CD14-positive monocyte (primary cell): Measurements from ENCODE around the gene SLC25A25. TPM values are rescaled to one million over a fixed set of nuclear protein-coding genes. Genes with fewer than 3 reads are reported as not detected.
A peak's percentile ranks its signal among the peaks of the same experiment; 100 is the strongest.
"Not testable (repeated sequence)": the region's sequence is repeated elsewhere in the genome, so short reads cannot be mapped to it uniquely, and the experiment has no call there.

Experiments used
- DNase-seq, 3 donors: peaks; one replicate each; pipeline ENCODE4 v3.0.0-alpha.2; 2011 to 2022
- H2AFZ ChIP-seq: 2 replicates; pipeline ENCODE4 v1.6.0; 2012; ENCODE audit warnings: mild to moderate bottlenecking, low read depth, low read length, inconsistent platforms; ENCODE audit not compliant: insufficient read depth, poor library complexity, severe bottlenecking
- H3K27ac ChIP-seq, 2 donors: 1 replicate in 1 of 2; 2 replicates in 1 of 2; pipeline ENCODE4 v1.5.1; 2012 to 2013; ENCODE audit warnings: low read length in 2 of 2, control low read depth in 1 of 2, inconsistent platforms in 1 of 2, low read depth in 1 of 2, mild to moderate bottlenecking in 1 of 2
- H3K27me3 ChIP-seq, 2 donors: one replicate each; pipeline versions ENCODE4 v1.6.0 to v1.6.1; 2011 to 2013; ENCODE audit warnings: low read length in 2 of 2; ENCODE audit not compliant: control insufficient read depth in 2 of 2, insufficient read depth in 2 of 2
- H3K36me3 ChIP-seq, 2 donors: replicated peaks in 1 of 2; 1 replicate in 1 of 2; 2 replicates in 1 of 2; pipeline versions ENCODE4 v1.5.1 to v1.6.1; 2012 to 2013; ENCODE audit warnings: low read length in 2 of 2, control low read depth in 1 of 2, inconsistent platforms in 1 of 2, mild to moderate bottlenecking in 1 of 2; ENCODE audit not compliant: insufficient read depth in 2 of 2, control insufficient read depth in 1 of 2
- H3K4me1 ChIP-seq, 2 donors: 1 replicate in 1 of 2; 2 replicates in 1 of 2; pipeline versions ENCODE4 v1.5.1 to v1.6.1; 2012 to 2013; ENCODE audit warnings: low read length in 2 of 2, control low read depth in 1 of 2, inconsistent platforms in 1 of 2, mild to moderate bottlenecking in 1 of 2, moderate library complexity in 1 of 2; ENCODE audit not compliant: insufficient read depth in 2 of 2, control insufficient read depth in 1 of 2
- H3K4me2 ChIP-seq: replicated peaks from 2 replicates; pipeline ENCODE3; 2012; ENCODE audit warnings: low read length, moderate library complexity, mild to moderate bottlenecking; ENCODE audit not compliant: poor library complexity, severe bottlenecking; ENCODE audit errors: extremely low read depth
- H3K4me3 ChIP-seq, 3 experiments: fragments of 200-600 bp in 1 of 3; sonication (generic) in 1 of 3; replicated peaks in 1 of 3; 1 replicate in 2 of 3; 2 replicates in 1 of 3; pipeline ENCODE4 v1.5.1; 2011 to 2013; ENCODE audit warnings: low read length in 3 of 3, mild to moderate bottlenecking in 3 of 3, control low read depth in 2 of 3, low read depth in 2 of 3, inconsistent platforms in 1 of 3, moderate library complexity in 1 of 3
- H3K79me2 ChIP-seq: 2 replicates; pipeline ENCODE4 v1.6.0; 2012; ENCODE audit warnings: mild to moderate bottlenecking, control low read depth, inconsistent platforms, low read length, moderate library complexity; ENCODE audit not compliant: insufficient read depth
- H3K9ac ChIP-seq: 2 replicates; pipeline ENCODE4 v1.6.0; 2017; ENCODE audit warnings: low read length, mild to moderate bottlenecking; ENCODE audit not compliant: insufficient read depth, poor library complexity, severe bottlenecking
- H3K9me3 ChIP-seq, 2 donors: replicated peaks in 1 of 2; 1 replicate in 1 of 2; 2 replicates in 1 of 2; pipeline versions ENCODE4 v1.5.1 to v1.6.1; 2012 to 2013; ENCODE audit warnings: low read length in 2 of 2, control low read depth in 1 of 2; ENCODE audit not compliant: control insufficient read depth in 1 of 2, insufficient read depth in 1 of 2
- H4K20me1 ChIP-seq: 2 replicates; pipeline ENCODE4 v1.6.0; 2012; ENCODE audit warnings: mild to moderate bottlenecking, low read length, control low read depth, moderate library complexity; ENCODE audit not compliant: insufficient read depth
- H3K27ac Mint-ChIP-seq, 7 donors: one replicate each; pipeline ENCODE4 v1.8.0; 2020; ENCODE audit warnings: mild to moderate bottlenecking in 7 of 7, mixed read lengths in 7 of 7, moderate library complexity in 6 of 7, inconsistent platforms in 2 of 7
- H3K27me3 Mint-ChIP-seq, 3 donors: one replicate each; pipeline ENCODE4 v1.8.0; 2021 to 2022; ENCODE audit warnings: low read depth in 3 of 3, mild to moderate bottlenecking in 3 of 3, mixed read lengths in 3 of 3, moderate library complexity in 3 of 3, inconsistent platforms in 1 of 3
- H3K36me3 Mint-ChIP-seq, 2 donors: one replicate each; pipeline ENCODE4 v1.8.0; 2020; ENCODE audit warnings: mixed read lengths in 2 of 2, inconsistent platforms in 1 of 2, mild to moderate bottlenecking in 1 of 2
- H3K4me1 Mint-ChIP-seq: one replicate; pipeline ENCODE4 v1.8.0; 2020; ENCODE audit warnings: mild to moderate bottlenecking, mixed read lengths
- H3K4me3 Mint-ChIP-seq, 2 donors: one replicate each; pipeline ENCODE4 v1.8.0; 2020; ENCODE audit warnings: mild to moderate bottlenecking in 2 of 2, mixed read lengths in 2 of 2, moderate library complexity in 1 of 2
- H3K9me3 Mint-ChIP-seq, 7 donors: one replicate each; pipeline ENCODE4 v1.8.0; 2020 to 2022; ENCODE audit warnings: mixed read lengths in 7 of 7, mild to moderate bottlenecking in 6 of 7, moderate library complexity in 6 of 7, inconsistent platforms in 2 of 7
- whole genome bisulfite sequencing: methylation state at CpG from one replicate; pipeline ENCODE4 v1.1.5; 2013; ENCODE audit warnings: missing lambda C conversion rate; ENCODE audit not compliant: insufficient coverage; 5-methylcytosine and 5-hydroxymethylcytosine counted together
- intact Hi-C, 2 donors: fragments of 100-400 bp; cut with micrococcal nuclease; formaldehyde crosslinking; loops; one replicate each; pipeline versions ENCODE4 v1.15.0 to v1.15.1; 2023
- polyA plus RNA-seq, 3 donors: library from polyadenylated mRNA; depleted of rRNA in 1 of 3; unstranded in 2 of 3; stranded (reverse) in 1 of 3; fragments of 300-500 nt in 2 of 3; fragments of >200 nt in 1 of 3; fragmentation: Illumina TruSeq in 2 of 3; gene quantifications; 1 replicate in 2 of 3; 2 replicates in 1 of 3; pipeline ENCODE4 v1.2.3, GENCODE V29; 2012 to 2021
- TF ChIP-seq, protein P1 (sequence below): fragments of 200-600 bp; IDR thresholded peaks from one replicate; pipeline ENCODE4 v1.8.0; 2022; ENCODE audit warnings: antibody characterized with exemption, mild to moderate bottlenecking

Gene SLC25A25
- polyA plus RNA-seq, 3 donors, result 5.1 to 43.3 (median 6.3) TPM

DNA sequence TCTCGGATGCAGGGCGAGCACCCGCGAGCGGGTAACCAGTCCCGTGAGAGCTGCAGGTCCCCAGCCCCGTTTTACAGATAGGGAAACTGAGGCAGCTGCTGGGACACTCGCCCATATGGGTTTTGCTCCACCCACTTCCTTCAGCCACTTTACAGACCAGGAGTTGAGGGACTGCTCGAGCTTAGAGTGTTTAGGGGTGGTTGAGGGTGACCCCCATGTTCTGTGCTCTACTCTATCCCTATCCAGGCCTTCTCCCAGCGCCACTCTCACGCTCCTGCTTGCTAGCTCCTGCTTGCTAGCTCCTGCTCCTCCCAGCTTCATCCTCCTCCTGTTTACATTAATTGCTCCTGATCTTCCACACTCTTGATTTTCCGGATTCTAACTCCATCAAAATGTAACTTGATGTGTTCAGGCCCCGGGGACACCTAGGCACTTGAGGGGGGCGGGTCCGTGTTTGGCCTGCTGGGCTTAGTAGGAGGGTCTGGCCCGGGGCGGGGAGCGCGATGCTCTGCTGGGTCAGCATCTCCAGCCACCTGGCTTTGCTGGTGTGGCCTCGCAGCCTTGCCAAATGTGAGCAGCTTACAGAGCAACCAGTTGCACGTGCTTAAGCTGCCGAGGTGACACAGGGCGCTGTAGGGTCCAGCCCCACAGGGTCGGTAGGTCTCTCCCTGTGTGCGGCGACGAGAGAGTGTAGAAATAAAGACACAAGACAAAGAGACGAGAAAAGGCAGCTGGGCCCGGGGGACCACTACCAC, 61.0 kb downstream of the SLC25A25 start:
- no peak for DNase-seq
- H3K27me3 Mint-ChIP-seq, result peaks cover 0 to 8% (median 4%) of the 10 kb centered on the region in 3 donors
- H3K4me3 Mint-ChIP-seq, result peak overlapping the region; percentile 98 to 99
- Histone ChIP-seq H3K4me3 (peak overlapping the region; percentile 71 to 97 (median 94)), H3K27ac (peak overlapping the region in 1 of 2 donors; percentile 93), H3K4me2 (peak overlapping the region; percentile 98), H3K27me3 (peaks cover 0 to 3% of the 10 kb centered on the region in 2 donors), H3K79me2 (peaks cover 5% of the 10 kb centered on the region), H3K9ac (peak overlapping the region; percentile 88), H3K9me3 (no peaks in the 10 kb centered on the region), H2AFZ (peak overlapping the region; percentile 95), H3K36me3 (peaks cover 0 to 8% of the 10 kb centered on the region in 2 donors), H3K4me1 (peaks cover 33 to 45% of the 10 kb centered on the region in 2 donors), H4K20me1 (peaks cover 24% of the 10 kb centered on the region)
- TF ChIP-seq, protein P1, sequence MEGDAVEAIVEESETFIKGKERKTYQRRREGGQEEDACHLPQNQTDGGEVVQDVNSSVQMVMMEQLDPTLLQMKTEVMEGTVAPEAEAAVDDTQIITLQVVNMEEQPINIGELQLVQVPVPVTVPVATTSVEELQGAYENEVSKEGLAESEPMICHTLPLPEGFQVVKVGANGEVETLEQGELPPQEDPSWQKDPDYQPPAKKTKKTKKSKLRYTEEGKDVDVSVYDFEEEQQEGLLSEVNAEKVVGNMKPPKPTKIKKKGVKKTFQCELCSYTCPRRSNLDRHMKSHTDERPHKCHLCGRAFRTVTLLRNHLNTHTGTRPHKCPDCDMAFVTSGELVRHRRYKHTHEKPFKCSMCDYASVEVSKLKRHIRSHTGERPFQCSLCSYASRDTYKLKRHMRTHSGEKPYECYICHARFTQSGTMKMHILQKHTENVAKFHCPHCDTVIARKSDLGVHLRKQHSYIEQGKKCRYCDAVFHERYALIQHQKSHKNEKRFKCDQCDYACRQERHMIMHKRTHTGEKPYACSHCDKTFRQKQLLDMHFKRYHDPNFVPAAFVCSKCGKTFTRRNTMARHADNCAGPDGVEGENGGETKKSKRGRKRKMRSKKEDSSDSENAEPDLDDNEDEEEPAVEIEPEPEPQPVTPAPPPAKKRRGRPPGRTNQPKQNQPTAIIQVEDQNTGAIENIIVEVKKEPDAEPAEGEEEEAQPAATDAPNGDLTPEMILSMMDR, result no peak
- WGBS, result 77% methylated on average over 18 of the region's 29 CpGs
- peaks cover 0 to 16% of the 10 kb centered on the region in 2 donors for H3K36me3 Mint-ChIP-seq
- peak overlapping the region in 6 of 7 donors; percentile 87 to 99 (median 94) for H3K27ac Mint-ChIP-seq
- peaks cover 0 to 5% (median 0%) of the 10 kb centered on the region in 7 donors for H3K9me3 Mint-ChIP-seq
- peaks cover 34% of the 10 kb centered on the region for H3K4me1 Mint-ChIP-seq
- intact Hi-C loops, result no loop called here

- H3K27ac Mint-ChIP-seq, H3K9me3 Mint-ChIP-seq, DNase-seq, intact Hi-C loops, H3K79me2 ChIP-seq, H3K27me3 ChIP-seq, H3K36me3 Mint-ChIP-seq, H3K27ac ChIP-seq, H3K4me3 ChIP-seq, H3K4me2 ChIP-seq, H3K36me3 ChIP-seq, H3K9ac ChIP-seq, H2AFZ ChIP-seq, H3K9me3 ChIP-seq: not testable (repeated sequence)
- Mint-ChIP-seq H3K4me1 (peaks cover 29% of the 10 kb centered on the region), H3K4me3 (peak overlapping the region in 1 of 2 donors; percentile 39), H3K27me3 (peaks cover 0 to 10% (median 4%) of the 10 kb centered on the region in 3 donors)
- H4K20me1 ChIP-seq, result peaks cover 15% of the 10 kb centered on the region
- TF ChIP-seq, protein P1, result peak; percentile 74
- no CpG with 5 or more reads among the region's 12 CpGs for WGBS
- peaks cover 30 to 40% of the 10 kb centered on the region in 2 donors for H3K4me1 ChIP-seq
Measured at GRCh38 chr9:128129976-128130590, 62.1 kb downstream of the SLC25A25 start.

GRCh38 chr9:128130651-128131050, 62.6 kb downstream of the SLC25A25 start:
- H3K27ac ChIP-seq, H2AFZ ChIP-seq, H3K4me3 ChIP-seq, H3K9me3 ChIP-seq, H3K36me3 ChIP-seq, intact Hi-C loops, H3K79me2 ChIP-seq, DNase-seq, H3K4me2 ChIP-seq, H3K36me3 Mint-ChIP-seq, H3K9me3 Mint-ChIP-seq, H4K20me1 ChIP-seq, H3K9ac ChIP-seq, H3K4me3 Mint-ChIP-seq, H3K27ac Mint-ChIP-seq, H3K27me3 ChIP-seq: not testable (repeated sequence)
- WGBS, result 83% methylated on average over 2 of the region's 7 CpGs
- Mint-ChIP-seq H3K4me1 (peaks cover 23% of the 10 kb centered on the region), H3K27me3 (peaks cover 2 to 10% (median 5%) of the 10 kb centered on the region in 3 donors)
- peaks cover 24 to 34% of the 10 kb centered on the region in 2 donors for H3K4me1 ChIP-seq
